ENCODE results near the gene KLHL25.

KLHL25 gene

DNA sequence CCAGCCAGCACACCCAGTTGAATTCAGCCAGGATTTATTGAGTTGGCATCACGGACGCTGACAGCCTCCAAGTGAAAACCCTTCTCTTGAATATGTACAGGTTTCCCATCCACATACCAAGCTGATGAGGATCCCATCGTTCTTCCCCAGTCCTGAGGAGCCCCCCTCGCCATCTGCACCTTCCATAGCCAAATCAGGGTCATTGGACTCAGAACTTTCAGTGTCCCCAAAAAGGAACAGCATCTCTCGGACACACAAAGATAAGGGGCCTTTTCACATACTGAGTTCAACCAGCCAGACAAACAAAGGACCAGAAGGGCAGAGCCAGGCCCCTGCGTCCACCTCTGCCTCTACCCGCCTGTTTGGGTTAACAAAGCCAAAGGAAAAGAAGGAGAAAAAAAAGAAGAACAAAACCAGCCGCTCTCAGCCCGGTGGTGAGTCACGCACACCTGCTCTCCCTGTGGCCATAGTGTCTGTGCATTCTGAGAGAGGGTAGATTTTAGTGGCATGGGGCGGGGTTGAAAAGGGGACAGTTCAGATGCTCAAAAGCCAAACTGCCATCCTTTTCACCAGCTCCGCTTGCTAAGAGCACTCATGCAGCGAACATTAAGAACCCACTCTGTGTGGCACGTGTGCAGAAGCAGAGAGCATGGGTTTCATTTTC, 51.2 kb downstream of the KLHL25 start:
- no peak for DNase-seq

GRCh38 chr15:85742186-85742821, 52.4 kb downstream of the KLHL25 start:
- peak; percentile 50 for DNase-seq

- no peak for DNase-seq
Observed at GRCh38 chr15:85741662-85742061, 53.1 kb downstream of the KLHL25 start.

GRCh38 chr15:85741021-85741421, 53.7 kb downstream of the KLHL25 start:
- DNase-seq: no peak

DNA sequence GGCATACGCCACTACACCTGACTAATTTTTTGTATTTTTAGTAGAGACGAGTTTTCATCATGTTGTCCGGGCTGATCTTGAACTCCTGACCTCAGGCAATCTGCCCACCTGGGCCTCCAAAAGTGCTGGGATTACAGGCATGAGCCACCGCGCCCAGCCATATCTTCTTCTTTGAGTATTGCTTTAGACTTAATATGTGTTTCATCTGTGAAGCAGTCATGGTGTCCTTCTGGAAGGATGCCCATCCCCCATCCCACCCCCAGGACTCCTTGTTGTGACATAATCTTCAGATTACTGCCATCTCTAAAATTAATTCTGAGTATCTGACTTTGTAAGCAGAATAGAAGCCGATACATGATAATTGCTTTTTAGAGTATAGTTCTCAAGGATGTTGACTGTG, 57.7 kb downstream of the KLHL25 start:
- DNase-seq: no peak

DNA sequence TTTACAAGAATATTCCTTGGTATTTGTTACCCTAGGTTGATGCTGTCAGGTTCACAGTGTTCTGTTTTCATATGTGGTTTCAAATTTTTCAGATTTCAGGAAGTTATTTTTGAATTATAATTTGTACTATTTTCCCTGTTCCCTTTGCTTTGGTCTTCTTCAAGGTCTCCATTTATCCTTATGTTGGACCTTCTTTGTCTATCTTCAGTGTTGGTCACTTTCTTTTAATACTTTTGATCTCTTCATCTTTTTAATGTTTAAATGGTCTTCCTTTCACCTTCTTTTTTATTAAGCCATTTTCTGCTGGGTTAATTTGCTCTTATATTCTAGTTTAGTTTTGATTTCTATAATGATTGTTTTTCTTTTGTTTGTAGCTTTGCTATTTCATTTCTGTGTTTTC, 61.3 kb downstream of the KLHL25 start:
- DNase-seq: no peak

- peak; percentile 37 for DNase-seq
Observed at GRCh38 chr15:85730001-85730820, 64.5 kb downstream of the KLHL25 start.

- DNase-seq: no peak
Observed at GRCh38 chr15:85727068-85727467, 67.7 kb downstream of the KLHL25 start.

DNA sequence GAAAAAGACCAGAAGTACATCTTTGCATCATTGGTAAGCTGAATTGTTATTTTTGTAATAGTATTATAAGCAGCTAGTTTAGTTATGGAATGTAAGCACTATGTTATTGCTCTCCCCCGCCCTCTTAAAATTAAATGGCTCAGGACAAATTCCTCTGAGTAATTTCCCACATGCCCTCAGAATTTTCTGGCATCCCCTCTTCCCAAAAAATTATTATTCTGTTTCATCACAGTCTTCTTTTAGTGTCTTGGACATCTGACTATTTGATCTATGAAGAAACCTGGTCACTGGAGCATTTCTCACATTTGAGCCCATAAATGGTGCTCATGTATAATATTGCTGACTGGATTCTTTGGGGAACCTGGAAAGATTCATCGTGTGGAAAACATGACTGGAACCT, 68.3 kb downstream of the KLHL25 start:
- no peak for DNase-seq

DNA sequence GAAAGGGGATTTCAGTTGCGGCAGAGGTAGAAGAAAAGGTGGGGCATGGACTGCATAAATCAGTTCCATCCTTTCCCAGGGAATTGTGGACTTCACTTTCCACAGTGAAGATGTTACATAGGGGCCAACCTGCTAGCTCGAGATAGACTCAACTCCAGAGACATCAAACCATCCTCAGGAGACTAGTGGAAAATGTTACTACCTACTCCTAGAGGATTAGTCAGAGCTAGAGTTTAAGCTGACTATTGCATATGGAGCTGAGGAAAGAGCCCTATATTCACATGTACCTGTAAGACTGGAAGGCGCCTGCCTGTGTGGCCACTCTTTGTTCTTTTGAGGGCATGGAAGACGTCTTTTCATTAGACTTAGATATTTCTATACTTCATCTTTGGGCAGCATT, 69.2 kb downstream of the KLHL25 start:
- DNase-seq: no peak

- DNase-seq: no peak
Observed at GRCh38 chr15:85725019-85725418, 69.7 kb downstream of the KLHL25 start.

DNA sequence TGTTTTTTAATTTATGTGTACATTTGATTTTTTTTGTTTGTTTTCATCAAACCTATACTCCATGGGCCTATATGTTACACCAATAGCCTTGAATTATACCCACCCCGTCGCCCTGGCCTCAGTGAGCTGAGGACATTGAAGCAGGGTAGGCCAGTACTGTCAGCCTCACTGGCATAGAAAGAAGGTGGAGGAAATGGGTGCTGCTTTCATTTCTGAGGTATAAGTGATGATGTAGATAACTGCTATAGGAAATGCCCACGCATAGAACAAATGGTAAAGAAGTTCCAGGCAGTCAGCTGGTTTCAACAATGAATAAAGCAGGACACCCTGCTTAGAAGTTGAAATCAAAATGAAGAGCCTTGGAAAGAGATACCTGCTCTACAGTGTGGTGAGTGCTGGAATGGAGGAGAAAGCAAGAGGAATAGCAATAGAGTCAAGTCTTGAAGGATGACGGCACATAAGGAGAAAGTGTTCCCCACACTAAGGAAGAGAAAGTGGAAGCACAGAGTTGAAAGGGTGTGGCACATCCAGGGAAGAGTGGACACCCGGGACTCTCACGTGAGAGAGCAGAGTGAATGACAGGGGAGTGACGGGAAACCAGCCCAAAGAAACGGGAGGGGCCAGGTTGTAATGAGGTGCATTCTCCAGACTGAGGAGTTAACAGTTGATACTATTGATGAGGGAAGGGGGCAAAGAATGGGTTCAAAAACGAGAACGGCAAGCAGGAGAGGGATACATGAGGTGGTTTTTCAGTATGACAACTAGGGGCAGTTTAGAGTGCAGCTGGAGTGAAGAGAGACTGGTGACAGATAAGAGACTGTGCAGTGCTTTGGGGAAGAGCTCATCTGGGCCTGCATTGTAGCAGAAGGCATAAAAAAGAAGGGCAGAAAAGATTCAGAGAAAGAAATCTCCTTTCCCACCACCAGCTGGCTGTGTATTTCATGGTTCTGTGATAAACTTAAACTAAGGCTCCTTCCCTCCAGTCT, 70.5 kb downstream of the KLHL25 start:
- DNase-seq: no peak

- DNase-seq: no peak
Observed at GRCh38 chr15:85722374-85723152, 72.2 kb downstream of the KLHL25 start.

DNA sequence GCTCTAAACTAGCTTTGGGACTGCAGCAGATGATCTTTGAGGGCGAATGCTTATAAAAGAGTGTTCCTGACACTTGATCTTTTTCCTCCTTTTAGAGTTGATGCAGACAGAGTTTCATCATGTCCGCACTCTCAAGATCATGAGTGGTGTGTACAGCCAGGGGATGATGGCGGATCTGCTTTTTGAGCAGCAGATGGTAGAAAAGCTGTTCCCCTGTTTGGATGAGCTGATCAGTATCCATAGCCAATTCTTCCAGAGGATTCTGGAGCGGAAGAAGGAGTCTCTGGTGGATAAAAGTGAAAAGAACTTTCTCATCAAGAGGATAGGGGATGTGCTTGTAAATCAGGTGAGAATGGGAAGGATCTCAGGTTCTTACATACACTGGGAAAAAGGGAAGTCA, 75.7 kb downstream of the KLHL25 start:
- no peak for DNase-seq

GRCh38 chr15:85718271-85718971, 76.3 kb downstream of the KLHL25 start:
- DNase-seq: no peak

DNA sequence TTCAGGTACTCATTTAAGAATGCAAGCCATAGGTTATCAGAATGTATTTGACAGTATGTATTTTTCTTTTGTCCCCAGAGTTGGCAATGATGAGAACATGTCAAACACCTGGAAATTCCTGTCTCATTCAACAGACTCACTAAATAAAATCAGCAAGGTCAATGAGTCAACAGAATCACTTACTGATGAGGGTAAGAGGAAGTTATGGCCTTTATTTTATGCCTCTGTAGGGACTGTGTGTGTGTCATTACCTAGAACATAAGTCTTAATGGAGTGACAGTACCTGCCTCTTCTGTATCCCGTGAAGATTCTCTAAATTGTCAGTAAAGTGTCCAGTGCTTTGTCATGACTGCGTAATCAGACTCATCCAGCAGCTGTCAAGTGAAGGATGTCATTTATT, 77.5 kb downstream of the KLHL25 start:
- no peak for DNase-seq

DNA sequence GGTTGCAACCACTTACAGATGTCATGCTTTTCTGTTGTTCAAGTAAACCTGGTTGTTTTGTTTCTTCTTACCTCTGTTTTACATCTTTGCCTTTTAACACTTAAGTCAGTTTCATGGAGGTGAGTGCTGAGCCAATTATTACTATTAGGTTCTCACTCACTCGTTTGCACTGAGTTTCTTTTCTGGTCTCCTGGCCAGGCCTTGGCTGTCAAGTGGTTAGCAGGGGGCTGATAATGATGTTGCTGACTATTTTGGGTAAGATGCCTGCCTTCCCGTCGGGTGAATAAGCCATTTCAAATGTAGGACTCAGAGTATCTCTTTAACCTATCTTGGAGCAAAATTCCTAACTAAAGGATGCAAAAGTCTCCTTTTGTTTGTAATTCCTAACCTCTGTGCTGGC, 78.5 kb downstream of the KLHL25 start:
- DNase-seq: no peak

- no peak for DNase-seq
Observed at GRCh38 chr15:85711580-85712192, 83.0 kb downstream of the KLHL25 start.

DNA sequence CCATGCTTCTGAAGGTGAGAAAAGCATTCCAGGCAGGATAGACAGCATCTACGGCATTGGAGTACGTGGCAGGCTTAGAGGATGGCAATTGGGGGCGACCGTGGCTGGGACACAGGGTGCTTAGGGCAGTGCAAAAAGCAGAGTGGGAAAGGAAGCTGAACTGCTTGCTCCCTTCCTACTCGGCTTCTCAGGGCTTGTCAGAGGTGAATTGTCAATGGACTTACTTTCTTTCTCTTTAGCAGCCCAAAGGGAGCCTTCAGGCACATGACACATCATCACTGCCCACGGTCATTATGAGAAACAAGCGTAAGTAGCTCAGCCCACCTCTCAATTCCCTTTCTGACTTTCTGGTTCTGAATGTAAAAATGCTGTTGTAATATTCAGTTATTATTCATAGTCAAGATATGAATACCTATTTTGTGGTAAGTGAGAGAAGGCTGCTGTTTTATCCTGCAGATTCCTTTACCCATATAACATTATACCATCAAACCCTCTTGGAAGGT, 84.3 kb downstream of the KLHL25 start:
- DNase-seq: no peak

Data from NCI-H446 treated with DMSO at 0.1 percent for 48 hours (cell line).